Muscle of leg (tissue), 11 donors: ENCODE results near the gene IP6K1. TPM values are rescaled to one million over a fixed set of nuclear protein-coding genes. Genes with fewer than 3 reads are reported as not detected.

Source experiments
- DNase-seq: peaks from one replicate; pipeline ENCODE4 v3.0.0; 2013
- H3K27ac ChIP-seq: one replicate; pipeline ENCODE4 v1.5.1; 2013; ENCODE audit warnings: mild to moderate bottlenecking, low read length, control low read depth
- H3K27me3 ChIP-seq: one replicate; pipeline ENCODE4 v1.6.1; 2013; ENCODE audit warnings: low read length; ENCODE audit not compliant: control insufficient read depth, insufficient read depth
- H3K36me3 ChIP-seq: one replicate; pipeline ENCODE4 v1.6.1; 2013; ENCODE audit warnings: low read length; ENCODE audit not compliant: control insufficient read depth, insufficient read depth
- H3K4me1 ChIP-seq: one replicate; pipeline ENCODE4 v1.6.1; 2013; ENCODE audit warnings: low read length; ENCODE audit not compliant: control insufficient read depth, insufficient read depth
- H3K4me3 ChIP-seq: one replicate; pipeline ENCODE4 v1.5.1; 2013; ENCODE audit warnings: low read length, control low read depth
- H3K9me3 ChIP-seq: replicated peaks from 2 replicates; pipeline ENCODE4 v1.6.1; 2013; ENCODE audit warnings: low read depth, low read length; ENCODE audit not compliant: control insufficient read depth
- WGBS: methylation state at CpG from one replicate; pipeline ENCODE4 v1.1.5; 2013; ENCODE audit warnings: missing lambda C conversion rate; ENCODE audit not compliant: insufficient coverage; 5-methylcytosine and 5-hydroxymethylcytosine counted together
- polyA plus RNA-seq, 8 donors: library from polyadenylated mRNA; unstranded; fragments of 120-200 nt; gene quantifications; one replicate each; pipeline versions ENCODE4 v1.2.1 to v1.2.3, GENCODE V29; 2013; ENCODE audit warnings: inconsistent platforms in 1 of 8, low replicate concordance in 1 of 8; ENCODE audit not compliant: insufficient read length in 8 of 8, insufficient read depth in 1 of 8
- total RNA-seq: library from RNA; stranded (reverse); fragments of 120-200 nt; gene quantifications from one replicate; pipeline ENCODE4 v1.2.4, GENCODE V29; 2013

The IP6K1 gene
- total and polyA plus RNA-seq, 9 donors, result 12.6 to 27.2 (median 22.7) TPM

- Histone ChIP-seq H3K27me3 (peaks cover 4% of the 10 kb centered on the region), H3K4me3 (peak overlapping the region; percentile 19), H3K36me3 (peaks cover 35% of the 10 kb centered on the region), H3K9me3 (no peaks in the 10 kb centered on the region), H3K4me1 (peaks cover 48% of the 10 kb centered on the region), H3K27ac (peak overlapping the region; percentile 99)
- peak; percentile 96 for DNase-seq
- WGBS, result 6% methylated on average over 5 of the region's 11 CpGs
These were observed 19.8 kb upstream of the IP6K1 start for GRCh38 chr3:49805897-49806701.

GRCh38 chr3:49805367-49805782 is 19.0 kb upstream of the IP6K1 start:
- WGBS, result 0% methylated on average over 1 of the region's 3 CpGs
- Histone ChIP-seq H3K27me3 (peaks cover 4% of the 10 kb centered on the region), H3K4me1 (peaks cover 48% of the 10 kb centered on the region), H3K9me3 (no peaks in the 10 kb centered on the region), H3K4me3 (peak overlapping the region; percentile 19), H3K36me3 (peaks cover 28% of the 10 kb centered on the region), H3K27ac (peak overlapping the region; percentile 99)
- peak; percentile 99 for DNase-seq

- H3K27me3 ChIP-seq, result peaks cover 7% of the 10 kb centered on the region
- H3K36me3 ChIP-seq, result peaks cover 18% of the 10 kb centered on the region
- peak overlapping the region; percentile 96 for H3K4me3 ChIP-seq
- 26% methylated on average over 24 of the region's 26 CpGs for WGBS
- peaks cover 48% of the 10 kb centered on the region for H3K4me1 ChIP-seq
- peak; percentile 39 for DNase-seq
- no peaks in the 10 kb centered on the region for H3K9me3 ChIP-seq
- H3K27ac ChIP-seq, result peak overlapping the region; percentile 99
These were observed 18.0 kb upstream of the IP6K1 start for GRCh38 chr3:49804141-49805041.

GRCh38 chr3:49803465-49804140 is 17.3 kb upstream of the IP6K1 start:
- Histone ChIP-seq H3K9me3 (no peaks in the 10 kb centered on the region), H3K27me3 (peaks cover 7% of the 10 kb centered on the region), H3K4me1 (peaks cover 48% of the 10 kb centered on the region), H3K4me3 (peak overlapping the region; percentile 96), H3K36me3 (peaks cover 13% of the 10 kb centered on the region), H3K27ac (peak overlapping the region; percentile 99)
- DNase-seq, result peak; percentile 85
- 1% methylated on average over 32 of the region's 41 CpGs for WGBS

GRCh38 chr3:49802719-49803464 is 16.6 kb upstream of the IP6K1 start, which contains the start of gene INKA1:
INKA1 (plus strand) TSS chr3:49803261; CDS start chr3:49803393, 132 bp downstream.
- under 1% methylated on average over 71 of the region's 71 CpGs for WGBS
- H3K27ac ChIP-seq, result peak within 1 kb of the TSS; percentile 99
- peak; percentile 95 for DNase-seq
- peaks cover 44% of the 10 kb centered on the region for H3K4me1 ChIP-seq
- no peaks in the 10 kb centered on the region for H3K9me3 ChIP-seq
- H3K36me3 ChIP-seq, result peaks cover 11% of the 10 kb centered on the region
- H3K4me3 ChIP-seq, result peak within 1 kb of the TSS; percentile 96
- peaks cover 7% of the 10 kb centered on the region for H3K27me3 ChIP-seq

GRCh38 chr3:49801160-49801559 is 14.8 kb upstream of the IP6K1 start:
- H3K4me3 ChIP-seq, result no peak overlapping the region
- H3K4me1 ChIP-seq, result peaks cover 28% of the 10 kb centered on the region
- H3K27ac ChIP-seq, result no peak overlapping the region
- H3K9me3 ChIP-seq, result no peaks in the 10 kb centered on the region
- H3K27me3 ChIP-seq, result peaks cover 7% of the 10 kb centered on the region
- WGBS, result 74% methylated on average over 2 of the region's 2 CpGs
- peaks cover 11% of the 10 kb centered on the region for H3K36me3 ChIP-seq
- no peak for DNase-seq

GRCh38 chr3:49799761-49800160 is 13.4 kb upstream of the IP6K1 start, which contains the start of gene CDHR4:
CDHR4 (minus strand) TSS chr3:49799873; CDS start chr3:49799812, 61 bp downstream.
- no peak for DNase-seq
- no peak within 1 kb of the TSS for H3K4me3 ChIP-seq
- peaks cover 3% of the 10 kb centered on the region for H3K36me3 ChIP-seq
- peaks cover 15% of the 10 kb centered on the region for H3K4me1 ChIP-seq
- H3K27ac ChIP-seq, result no peak within 1 kb of the TSS
- H3K27me3 ChIP-seq, result peaks cover 7% of the 10 kb centered on the region
- WGBS, result 46% methylated on average over 2 of the region's 4 CpGs
- no peaks in the 10 kb centered on the region for H3K9me3 ChIP-seq

- Histone ChIP-seq H3K4me1 (peaks cover 8% of the 10 kb centered on the region), H3K27ac (no peak overlapping the region), H3K27me3 (peaks cover 7% of the 10 kb centered on the region), H3K36me3 (no peaks in the 10 kb centered on the region), H3K9me3 (no peaks in the 10 kb centered on the region), H3K4me3 (no peak overlapping the region)
- 63% methylated on average over 1 of the region's 1 CpG for WGBS
- no peak for DNase-seq
These were observed 12.8 kb upstream of the IP6K1 start for GRCh38 chr3:49799105-49799504.
